Lung (tissue), 12 donors: ENCODE results near the gene EEF1AKMT2. TPM values are rescaled to one million over a fixed set of nuclear protein-coding genes. Genes with fewer than 3 reads are reported as not detected.

Experiments used
- ATAC-seq: fragments of 200-7000 bp; cut with Tn5 transposase; one replicate; pipeline ENCODE4 v1.9.1; 2020; ENCODE audit warnings: moderate number of reproducible peaks; ENCODE audit not compliant: insufficient read depth, low FRiP score
- DNase-seq, 3 donors: peaks; one replicate each; pipeline ENCODE4 v3.0.0-alpha.2; 2013 to 2017
- H3K27ac ChIP-seq, 2 donors: one replicate each; pipeline ENCODE4 v1.5.1; 2013; ENCODE audit warnings: mild to moderate bottlenecking in 2 of 2, moderate library complexity in 2 of 2, control low read depth in 1 of 2, inconsistent platforms in 1 of 2, low read depth in 1 of 2, low read length in 1 of 2
- H3K27me3 ChIP-seq, 3 donors: one replicate each; pipeline ENCODE4 v1.5.1; 2013; ENCODE audit warnings: low read length in 2 of 3; ENCODE audit not compliant: control insufficient read depth in 3 of 3, insufficient read depth in 3 of 3
- H3K36me3 ChIP-seq, 4 donors: one replicate each; pipeline ENCODE4 v1.5.1; 2013; ENCODE audit warnings: low read length in 4 of 4, mild to moderate bottlenecking in 1 of 4, moderate library complexity in 1 of 4; ENCODE audit not compliant: control insufficient read depth in 4 of 4, insufficient read depth in 4 of 4
- H3K4me1 ChIP-seq, 5 donors: one replicate each; pipeline ENCODE4 v1.5.1; 2013; ENCODE audit warnings: low read length in 5 of 5, mild to moderate bottlenecking in 2 of 5, moderate library complexity in 1 of 5; ENCODE audit not compliant: control insufficient read depth in 5 of 5, insufficient read depth in 5 of 5
- H3K4me3 ChIP-seq: one replicate; pipeline ENCODE4 v1.5.1; 2013; ENCODE audit warnings: mild to moderate bottlenecking, control low read depth, moderate library complexity
- H3K9ac ChIP-seq, 2 donors: one replicate each; pipeline ENCODE4 v1.5.1; 2013; ENCODE audit warnings: low read length in 2 of 2, control low read depth in 1 of 2; ENCODE audit not compliant: insufficient read depth in 1 of 2
- H3K9me3 ChIP-seq, 4 donors: one replicate each; pipeline ENCODE4 v1.5.1; 2013; ENCODE audit warnings: low read length in 3 of 4, mild to moderate bottlenecking in 1 of 4, moderate library complexity in 1 of 4; ENCODE audit not compliant: control insufficient read depth in 4 of 4, insufficient read depth in 3 of 4
- WGBS, 2 donors: extraction: QIAGEN DNeasy Blood & Tissue Kit; methylation state at CpG; one replicate each; pipeline ENCODE4 v1.1.7; 2013; 5-methylcytosine and 5-hydroxymethylcytosine counted together
- polyA plus RNA-seq, 2 donors: library from polyadenylated mRNA; stranded (reverse); fragments of 200-250 nt; gene quantifications; one replicate each; pipeline ENCODE4 v1.2.1, GENCODE V29; 2013
- total RNA-seq, 2 donors: library from RNA; depleted of rRNA in 1 of 2; stranded (reverse); fragments of >200 nt in 1 of 2; gene quantifications; one replicate each; pipeline ENCODE4 v1.2.1, GENCODE V29; 2014 to 2021
- TF ChIP-seq, protein P1 (sequence below): IDR thresholded peaks from 2 replicates; pipeline ENCODE4 v1.5.1; 2012; ENCODE audit warnings: mild to moderate bottlenecking; ENCODE audit errors: control extremely low read depth, extremely low read depth
- donor health status: control.
- donor health status: control.
- donor health status: Bipolar disorder and iron deficiency.
- donor health status: healthy.
- donor health status: DM: yes; HTN: yes; CAD: no.

Gene EEF1AKMT2
- total and polyA plus RNA-seq, 4 donors, result 9.0 to 37.9 (median 16.0) TPM

DNA sequence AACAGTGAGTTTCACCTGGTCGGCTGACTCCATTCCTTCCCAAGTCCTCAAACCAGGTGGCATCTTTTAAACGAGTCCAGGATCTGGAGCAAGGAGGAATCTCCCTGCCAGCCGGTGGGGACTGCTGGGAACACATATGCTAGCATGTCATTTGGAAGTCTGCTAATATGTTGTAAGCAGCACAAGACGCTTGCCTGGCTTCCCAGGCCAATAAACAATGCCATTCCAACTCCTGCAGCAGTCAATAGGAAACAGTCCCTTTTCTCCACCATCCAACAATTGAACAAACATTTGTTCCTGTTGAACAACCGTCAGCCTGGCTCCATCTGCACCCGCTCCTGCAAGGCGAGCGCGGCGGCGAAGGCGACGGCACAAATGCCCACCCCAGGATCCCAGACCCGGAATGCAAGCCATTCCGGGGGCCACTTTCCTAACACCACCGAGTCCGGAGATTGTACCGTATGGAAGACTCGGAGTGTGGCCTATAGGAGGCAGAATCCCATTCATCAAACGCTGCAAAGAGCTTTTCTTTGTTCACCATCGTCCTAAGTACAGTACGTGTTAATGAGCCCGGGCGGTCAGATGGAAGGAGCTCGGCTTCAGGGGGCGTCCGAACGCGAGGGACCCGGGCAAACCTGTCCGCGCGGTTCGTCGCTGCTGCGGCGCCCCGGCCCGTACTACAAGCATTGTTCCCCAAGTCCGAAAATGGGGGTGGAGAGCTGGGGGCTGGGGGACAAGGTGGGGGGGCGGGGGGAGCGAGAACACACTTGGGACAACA, 49.1 kb downstream of the EEF1AKMT2 start:
- TF ChIP-seq, protein P1, sequence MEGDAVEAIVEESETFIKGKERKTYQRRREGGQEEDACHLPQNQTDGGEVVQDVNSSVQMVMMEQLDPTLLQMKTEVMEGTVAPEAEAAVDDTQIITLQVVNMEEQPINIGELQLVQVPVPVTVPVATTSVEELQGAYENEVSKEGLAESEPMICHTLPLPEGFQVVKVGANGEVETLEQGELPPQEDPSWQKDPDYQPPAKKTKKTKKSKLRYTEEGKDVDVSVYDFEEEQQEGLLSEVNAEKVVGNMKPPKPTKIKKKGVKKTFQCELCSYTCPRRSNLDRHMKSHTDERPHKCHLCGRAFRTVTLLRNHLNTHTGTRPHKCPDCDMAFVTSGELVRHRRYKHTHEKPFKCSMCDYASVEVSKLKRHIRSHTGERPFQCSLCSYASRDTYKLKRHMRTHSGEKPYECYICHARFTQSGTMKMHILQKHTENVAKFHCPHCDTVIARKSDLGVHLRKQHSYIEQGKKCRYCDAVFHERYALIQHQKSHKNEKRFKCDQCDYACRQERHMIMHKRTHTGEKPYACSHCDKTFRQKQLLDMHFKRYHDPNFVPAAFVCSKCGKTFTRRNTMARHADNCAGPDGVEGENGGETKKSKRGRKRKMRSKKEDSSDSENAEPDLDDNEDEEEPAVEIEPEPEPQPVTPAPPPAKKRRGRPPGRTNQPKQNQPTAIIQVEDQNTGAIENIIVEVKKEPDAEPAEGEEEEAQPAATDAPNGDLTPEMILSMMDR, result no peak
- H3K36me3 ChIP-seq, result peaks cover 0 to 8% (median under 1%) of the 10 kb centered on the region in 4 donors
- H3K9me3 ChIP-seq, result no peaks in the 10 kb centered on the region
- ATAC-seq (no peak), DNase-seq (peak; percentile 65 to 79 (median 75))
- H3K4me1 ChIP-seq, result peaks cover 13 to 67% (median 21%) of the 10 kb centered on the region in 5 donors
- H3K9ac ChIP-seq, result peak overlapping the region; percentile 7 to 59
- H3K27me3 ChIP-seq, result no peaks in the 10 kb centered on the region
- H3K27ac ChIP-seq, result peak overlapping the region; percentile 91 to 94
- peak overlapping the region; percentile 77 for H3K4me3 ChIP-seq
- 8 to 13% methylated on average over 39 to 42 of the region's 42 CpGs for WGBS, 2 donors

- Histone ChIP-seq H3K27me3 (no peaks in the 10 kb centered on the region), H3K9me3 (no peaks in the 10 kb centered on the region), H3K36me3 (peaks cover 0 to 2% (median 0%) of the 10 kb centered on the region in 4 donors), H3K27ac (peak overlapping the region; percentile 73 to 78), H3K9ac (peak overlapping the region in 1 of 2 donors; percentile 26), H3K4me1 (peaks cover 18 to 74% (median 27%) of the 10 kb centered on the region in 5 donors), H3K4me3 (no peak overlapping the region)
- WGBS, 2 donors, result 42 to 45% methylated on average over 9 of the region's 9 CpGs
- TF ChIP-seq, protein P1, result no peak
- ATAC-seq, result no peak
- DNase-seq, result no peak
Observed at GRCh38 chr10:124741922-124742412, 49.7 kb downstream of the EEF1AKMT2 start.

DNA sequence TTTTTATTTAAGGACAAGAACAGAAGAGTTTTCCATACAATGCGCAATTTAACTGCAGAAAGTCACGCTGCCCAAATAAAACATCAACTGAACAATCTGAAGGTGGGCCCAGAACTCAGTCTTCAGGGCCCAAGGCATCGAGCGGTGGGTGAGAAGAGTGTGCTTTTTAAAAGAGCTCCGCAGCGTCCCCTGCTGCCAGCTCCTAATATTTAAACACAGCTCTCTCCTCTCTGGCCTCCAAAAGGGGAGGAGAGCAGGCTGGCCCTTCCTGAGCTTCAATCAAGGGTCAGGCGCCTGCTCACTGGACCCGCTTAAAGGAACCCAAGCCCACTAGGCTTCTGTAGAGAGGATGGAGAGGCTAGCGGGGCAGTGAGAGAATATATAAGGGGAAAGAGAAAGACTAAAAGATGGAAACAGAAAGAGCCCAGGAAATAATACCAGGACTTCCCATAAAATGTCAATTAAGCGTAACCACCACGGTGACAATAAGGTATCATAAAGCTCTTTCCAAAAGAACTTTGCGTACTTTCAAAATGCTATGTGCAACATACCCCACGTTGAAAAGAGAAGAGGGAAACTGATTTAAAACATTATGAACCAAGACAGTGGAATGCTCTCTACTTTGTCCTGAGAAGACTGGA, 50.3 kb downstream of the EEF1AKMT2 start:
- Histone ChIP-seq H3K9me3 (no peaks in the 10 kb centered on the region), H3K4me3 (no peak overlapping the region), H3K27ac (peak overlapping the region; percentile 60 to 73), H3K36me3 (no peaks in the 10 kb centered on the region), H3K27me3 (no peaks in the 10 kb centered on the region), H3K4me1 (peaks cover 24 to 79% (median 33%) of the 10 kb centered on the region in 5 donors), H3K9ac (no peak overlapping the region)
- TF ChIP-seq, protein P1, result peak; percentile 78
- WGBS, 2 donors, result 25 to 27% methylated on average over 13 of the region's 13 CpGs
- DNase-seq, result peak; percentile 85 to 89 (median 88)
- ATAC-seq, result peak; percentile 38
